Caco-2 (cell line): ENCODE measurements around the gene SSH2. TPM values are rescaled to one million over a fixed set of nuclear protein-coding genes. Genes with fewer than 3 reads are reported as not detected.

Experiments used
- BruUV-seq: library from RNA; stranded (reverse); fragments of 400-500 nt; replicated peaks from 2 replicates; lab custom pipeline; 2021; lab: Mats Ljungman, UMichigan
- CTCF ChIA-PET: fragments of 300-600 bp; sonication (Branson Sonifier 250); formaldehyde crosslinking; loops from one replicate; lab custom pipeline; 2022; ENCODE audit warnings: antibody characterized with exemption; lab: Charles Lee
- POLR2A ChIA-PET: fragments of 300-600 bp; sonication (Branson Sonifier 250); formaldehyde crosslinking; loops from one replicate; lab custom pipeline; 2022; ENCODE audit warnings: antibody characterized with exemption; lab: Charles Lee
- DNase-seq, 2 experiments: peaks; one replicate each; pipeline versions ENCODE4 v3.0.0 to v3.0.0-alpha.2; 2020 to 2022
- H3K27me3 ChIP-seq: replicated peaks from 2 replicates; pipeline ENCODE4 v1.6.0; 2011; ENCODE audit warnings: low read length; ENCODE audit not compliant: control insufficient read depth, insufficient read depth
- H3K36me3 ChIP-seq: 2 replicates; pipeline ENCODE4 v1.5.1; 2011; ENCODE audit warnings: low read length; ENCODE audit not compliant: control insufficient read depth, insufficient read depth
- H3K4me1 ChIP-seq: fragments of 250-450 bp; sonication (Bioruptor Pico); 2 replicates; pipeline ENCODE4 v1.5.1; 2020; ENCODE audit warnings: mild to moderate bottlenecking
- H3K4me3 ChIP-seq: 2 replicates; pipeline ENCODE4 v1.5.1; 2011; ENCODE audit warnings: low read depth, mild to moderate bottlenecking, control low read depth, low read length
- H3K9me3 ChIP-seq: fragments of 250-450 bp; sonication (Bioruptor Pico); 2 replicates; pipeline ENCODE4 v1.5.1; 2020; ENCODE audit warnings: mild to moderate bottlenecking, moderate library complexity
- H3K27ac Mint-ChIP-seq: one replicate; pipeline ENCODE4 v1.8.0; 2022; ENCODE audit warnings: mixed read lengths; ENCODE audit not compliant: unreplicated experiment
- H3K27me3 Mint-ChIP-seq: one replicate; pipeline ENCODE4 v1.8.0; 2022; ENCODE audit warnings: mixed read lengths; ENCODE audit not compliant: insufficient read depth, unreplicated experiment
- H3K36me3 Mint-ChIP-seq: one replicate; pipeline ENCODE4 v1.8.0; 2022; ENCODE audit warnings: mild to moderate bottlenecking, mixed read lengths; ENCODE audit not compliant: insufficient read depth, unreplicated experiment
- H3K4me1 Mint-ChIP-seq: one replicate; pipeline ENCODE4 v1.8.0; 2022; ENCODE audit warnings: low read depth, mixed read lengths; ENCODE audit not compliant: unreplicated experiment
- H3K4me3 Mint-ChIP-seq: one replicate; pipeline ENCODE4 v1.8.0; 2022; ENCODE audit warnings: mild to moderate bottlenecking, moderate library complexity, mixed read lengths; ENCODE audit not compliant: unreplicated experiment
- H3K9me3 Mint-ChIP-seq: one replicate; pipeline ENCODE4 v1.8.0; 2022; ENCODE audit warnings: mixed read lengths; ENCODE audit not compliant: unreplicated experiment
- CTCF ChIP-seq, 2 experiments: fragments of 200-600 bp in 1 of 2; IDR thresholded peaks; 1 replicate in 1 of 2; 2 replicates in 1 of 2; pipeline versions ENCODE4 v1.5.1 to v1.8.0; 2011 to 2022; ENCODE audit warnings: antibody characterized with exemption in 1 of 2, control low read depth in 1 of 2, inconsistent platforms in 1 of 2, low read depth in 1 of 2, low read length in 1 of 2, mild to moderate bottlenecking in 1 of 2, moderate library complexity in 1 of 2; ENCODE audit not compliant: insufficient read depth in 1 of 2, severe bottlenecking in 1 of 2, unreplicated experiment in 1 of 2
- intact Hi-C: fragments of 100-400 bp; cut with micrococcal nuclease; formaldehyde crosslinking; loops from one replicate; pipeline ENCODE4 v1.10.0; 2022; ENCODE audit not compliant: unreplicated experiment
- total RNA-seq: library from RNA; stranded (reverse); gene quantifications from 2 replicates; pipeline ENCODE4 v1.2.3, GENCODE V29; 2022

SSH2 gene
- total RNA-seq, 1 experiment from 2014 or later: 48.2 TPM

GRCh38 chr17:29694918-29695563, 235.0 kb downstream of the SSH2 start:
- Mint-ChIP-seq H3K9me3 (no peaks in the 10 kb centered on the region), H3K27ac (no peak overlapping the region), H3K27me3 (no peaks in the 10 kb centered on the region), H3K36me3 (peaks cover 11% of the 10 kb centered on the region), H3K4me3 (no peak overlapping the region), H3K4me1 (no peaks in the 10 kb centered on the region)
- H3K4me1 ChIP-seq: no peaks in the 10 kb centered on the region
- intact Hi-C loops: no loop called here
- no TSS peak for BruUV-seq
- CTCF ChIA-PET: no interaction called here
- DNase-seq: no peak
- H3K27me3 ChIP-seq: no peaks in the 10 kb centered on the region
- no peak for TF ChIP-seq CTCF (IDR thresholded peaks at IDR 0.05; ENCODE audit: insufficient read depth in 1 of 2, low read depth in 1 of 2, low read length in 1 of 2, severe bottlenecking in 1 of 2, unreplicated experiment in 1 of 2)
- POLR2A ChIA-PET: no interaction called here
- no peaks in the 10 kb centered on the region for H3K36me3 ChIP-seq
- no peak overlapping the region for H3K4me3 ChIP-seq
- H3K9me3 ChIP-seq: no peaks in the 10 kb centered on the region

- Mint-ChIP-seq H3K4me1 (no peaks in the 10 kb centered on the region), H3K27ac (no peak overlapping the region), H3K27me3 (no peaks in the 10 kb centered on the region), H3K4me3 (no peak overlapping the region), H3K36me3 (peaks cover 11% of the 10 kb centered on the region), H3K9me3 (no peaks in the 10 kb centered on the region)
- ChIA-PET CTCF (interaction anchor here (0.5 to 1.7 kb wide), 2 partner anchors 40 to 76 kb away, joined by 4 read pairs; no protein-coding TSS in a partner anchor), POLR2A (interaction anchor here (0.7 kb wide), 1 partner anchor 262 kb away, joined by 3 read pairs; no protein-coding TSS in a partner anchor)
- Histone ChIP-seq H3K27me3 (no peaks in the 10 kb centered on the region), H3K36me3 (no peaks in the 10 kb centered on the region), H3K9me3 (no peaks in the 10 kb centered on the region), H3K4me1 (no peaks in the 10 kb centered on the region), H3K4me3 (no peak overlapping the region)
- intact Hi-C loops: loop anchor here (2.0 kb wide), 1 partner anchor 85 kb away; no protein-coding TSS in a partner anchor
- no peak for TF ChIP-seq CTCF (IDR thresholded peaks at IDR 0.05; ENCODE audit: insufficient read depth in 1 of 2, low read depth in 1 of 2, low read length in 1 of 2, severe bottlenecking in 1 of 2, unreplicated experiment in 1 of 2)
- DNase-seq: no peak
- no TSS peak for BruUV-seq
Observed at GRCh38 chr17:29693751-29694150, 236.3 kb downstream of the SSH2 start.

GRCh38 chr17:29687596-29687995, 242.4 kb downstream of the SSH2 start:
- Mint-ChIP-seq H3K4me1 (peaks cover 2% of the 10 kb centered on the region), H3K4me3 (no peak overlapping the region), H3K27ac (no peak overlapping the region), H3K9me3 (no peaks in the 10 kb centered on the region), H3K27me3 (no peaks in the 10 kb centered on the region), H3K36me3 (peaks cover 11% of the 10 kb centered on the region)
- H3K9me3 ChIP-seq: no peaks in the 10 kb centered on the region
- ChIA-PET POLR2A (no interaction called here), CTCF (no interaction called here)
- no TSS peak for BruUV-seq
- no peak for TF ChIP-seq CTCF (IDR thresholded peaks at IDR 0.05; ENCODE audit: insufficient read depth in 1 of 2, low read depth in 1 of 2, low read length in 1 of 2, severe bottlenecking in 1 of 2, unreplicated experiment in 1 of 2)
- no peaks in the 10 kb centered on the region for H3K36me3 ChIP-seq
- intact Hi-C loops: no loop called here
- no peak for DNase-seq
- H3K4me1 ChIP-seq: no peaks in the 10 kb centered on the region
- no peaks in the 10 kb centered on the region for H3K27me3 ChIP-seq
- H3K4me3 ChIP-seq: no peak overlapping the region
